NCI-H748 treated with DMSO at 0.1 percent for 48 hours (cell line): Measurements from ENCODE around the gene NEK7.
"Not testable (repeated sequence)": the region's sequence is repeated elsewhere in the genome, so short reads cannot be mapped to it uniquely, and the experiment has no call there.

ENCODE experiments used
- DNase-seq: peaks from one replicate; lab custom pipeline; 2025; lab: John Stamatoyannopoulos, UW

NEK7 gene

GRCh38 chr1:198171667-198172540, 15.1 kb downstream of the NEK7 start:
- DNase-seq, result no peak

GRCh38 chr1:198173832-198174231, 17.0 kb downstream of the NEK7 start:
- DNase-seq, result no peak

- no peak for DNase-seq
Observed at GRCh38 chr1:198174297-198174696, 17.5 kb downstream of the NEK7 start.

- no peak for DNase-seq
Observed at GRCh38 chr1:198175423-198176170, 18.8 kb downstream of the NEK7 start.

- no peak for DNase-seq
Observed at GRCh38 chr1:198176179-198176578, 19.4 kb downstream of the NEK7 start.

GRCh38 chr1:198177546-198177945, 20.7 kb downstream of the NEK7 start:
- DNase-seq, result no peak

GRCh38 chr1:198178615-198179014, 21.8 kb downstream of the NEK7 start:
- DNase-seq, result no peak

- no peak for DNase-seq
Observed at GRCh38 chr1:198179556-198179981, 22.8 kb downstream of the NEK7 start.

- no peak for DNase-seq
Observed at GRCh38 chr1:198183605-198184004, 26.8 kb downstream of the NEK7 start.

- DNase-seq, result no peak
Observed at GRCh38 chr1:198184516-198184915, 27.7 kb downstream of the NEK7 start.

- DNase-seq, result no peak
Observed at GRCh38 chr1:198185146-198185545, 28.3 kb downstream of the NEK7 start.

GRCh38 chr1:198185759-198186158, 29.0 kb downstream of the NEK7 start:
- DNase-seq, result no peak

GRCh38 chr1:198186916-198187580, 30.2 kb downstream of the NEK7 start:
- DNase-seq, result no peak

GRCh38 chr1:198187973-198188588, 31.3 kb downstream of the NEK7 start:
- no peak for DNase-seq

- DNase-seq, result no peak
Observed at GRCh38 chr1:198191117-198191516, 34.3 kb downstream of the NEK7 start.

GRCh38 chr1:198193871-198194270, 37.1 kb downstream of the NEK7 start:
- DNase-seq, result not testable (repeated sequence)

- no peak for DNase-seq
Observed at GRCh38 chr1:198196630-198197029, 39.8 kb downstream of the NEK7 start.

GRCh38 chr1:198197285-198197684, 40.5 kb downstream of the NEK7 start:
- no peak for DNase-seq

GRCh38 chr1:198199105-198199504, 42.3 kb downstream of the NEK7 start:
- no peak for DNase-seq

- DNase-seq, result no peak
Observed at GRCh38 chr1:198201956-198202784, 45.4 kb downstream of the NEK7 start.

GRCh38 chr1:198203434-198203833, 46.6 kb downstream of the NEK7 start:
- no peak for DNase-seq
